GM21390 (cell line): ENCODE results near the gene OGFOD1.
"Not testable (repeated sequence)": the region's sequence is repeated elsewhere in the genome, so short reads cannot be mapped to it uniquely, and the experiment has no call there.

Source experiments
- ATAC-seq: cut with Tn5 transposase; IDR thresholded peaks from one replicate; pipeline ENCODE4 v1.9.1; 2021; ENCODE audit not compliant: unreplicated experiment

The OGFOD1 gene

GRCh38 chr16:56479469-56479868 is 28.1 kb downstream of the OGFOD1 start:
- no peak for ATAC-seq

- no peak for ATAC-seq
Observed at GRCh38 chr16:56480776-56481467, 29.6 kb downstream of the OGFOD1 start.

- ATAC-seq, result no peak
Observed at GRCh38 chr16:56481468-56482122, 30.2 kb downstream of the OGFOD1 start.

- no peak for ATAC-seq
Observed at GRCh38 chr16:56482683-56483236, 31.4 kb downstream of the OGFOD1 start.

DNA sequence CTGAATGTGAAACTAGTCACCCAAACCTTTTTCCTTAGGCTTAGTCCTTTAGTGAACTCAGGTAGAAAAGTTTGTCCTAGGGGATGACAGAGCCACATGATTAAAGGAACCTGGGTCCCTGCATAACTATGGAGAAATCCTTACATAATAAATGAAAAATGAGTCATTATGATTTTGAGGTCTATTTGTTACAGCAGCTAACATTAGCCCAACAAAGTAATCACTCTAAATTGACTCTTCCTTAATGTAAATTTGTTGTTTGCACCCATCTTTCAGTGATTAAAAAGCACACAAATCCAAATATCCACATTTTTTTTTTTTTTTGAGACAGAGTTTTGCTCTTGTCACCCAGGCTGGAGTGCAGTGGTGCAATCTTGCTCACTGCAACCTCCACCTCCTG is 32.0 kb downstream of the OGFOD1 start:
- ATAC-seq, result no peak

GRCh38 chr16:56488035-56488434 is 36.7 kb downstream of the OGFOD1 start:
- no peak for ATAC-seq

- not testable (repeated sequence) for ATAC-seq
Observed at GRCh38 chr16:56488868-56489267, 37.5 kb downstream of the OGFOD1 start.

DNA sequence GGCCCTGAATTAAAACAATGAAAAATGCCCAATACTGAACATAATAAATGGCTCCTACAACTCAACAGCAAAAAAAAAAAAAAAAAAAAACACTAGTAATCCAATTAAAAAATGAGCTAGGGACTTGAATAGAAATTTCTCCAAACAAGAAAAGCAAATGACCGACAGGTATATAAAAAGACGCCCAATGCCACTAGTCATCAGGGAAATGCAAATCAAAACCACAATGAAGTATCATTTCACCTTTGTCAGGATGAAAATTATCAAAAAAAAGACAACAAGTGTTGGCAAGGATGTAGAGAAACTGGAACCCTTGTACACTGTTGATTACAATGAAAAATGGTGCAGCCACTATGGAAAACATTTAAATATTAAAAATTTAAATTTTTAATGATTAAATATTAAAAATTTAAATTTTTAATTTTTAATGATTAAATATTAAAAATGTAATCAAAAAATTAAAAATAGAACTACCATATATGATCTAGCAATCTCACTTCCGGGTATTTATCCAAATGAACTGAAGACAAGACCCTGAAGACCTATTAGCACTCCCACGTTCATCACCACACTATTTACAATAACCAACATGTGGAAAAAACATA is 40.4 kb downstream of the OGFOD1 start:
- ATAC-seq, result no peak

GRCh38 chr16:56493126-56493525 is 41.8 kb downstream of the OGFOD1 start:
- ATAC-seq, result no peak

GRCh38 chr16:56493815-56494214 is 42.5 kb downstream of the OGFOD1 start:
- ATAC-seq, result no peak

- no peak for ATAC-seq
Observed at GRCh38 chr16:56505181-56505580, 53.8 kb downstream of the OGFOD1 start.

DNA sequence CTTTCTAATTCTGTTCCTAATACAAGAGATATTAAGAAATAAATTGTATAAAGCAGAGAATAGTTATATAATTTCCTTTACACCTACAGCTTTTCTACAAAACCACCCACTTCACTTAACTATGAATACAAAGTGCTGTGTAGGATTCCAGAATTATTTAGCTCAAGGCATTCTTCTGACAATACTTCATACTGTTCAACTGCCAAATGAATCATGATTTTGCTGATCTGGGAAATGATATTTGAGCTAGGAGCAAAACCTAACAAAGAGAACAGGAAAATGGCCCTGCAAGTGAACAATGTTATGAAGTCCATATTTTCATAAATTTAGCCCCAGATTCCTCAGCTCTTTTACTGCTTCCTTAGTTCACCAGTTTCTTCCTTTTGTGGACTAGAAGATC is 55.6 kb downstream of the OGFOD1 start:
- ATAC-seq, result no peak

GRCh38 chr16:56510544-56510943 is 59.2 kb downstream of the OGFOD1 start:
- ATAC-seq, result no peak

DNA sequence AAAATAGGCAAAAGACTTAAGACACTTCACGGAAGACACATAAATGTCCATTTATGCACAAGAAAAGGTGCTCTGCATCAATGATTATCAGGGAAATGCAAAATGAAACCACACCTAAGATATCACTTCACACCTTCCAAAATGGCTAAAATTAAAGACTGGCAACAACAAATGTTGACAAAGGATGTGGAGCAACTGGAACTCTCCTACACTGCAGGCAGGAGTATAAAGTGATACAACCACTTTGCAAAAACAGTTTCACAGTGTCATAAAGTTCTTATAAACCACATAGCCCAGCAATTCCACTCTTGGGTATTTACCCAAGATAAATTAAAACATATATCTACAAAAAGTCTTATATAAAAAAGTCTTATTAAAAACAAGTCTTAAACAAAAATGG is 60.7 kb downstream of the OGFOD1 start:
- no peak for ATAC-seq

- no peak for ATAC-seq
Observed at GRCh38 chr16:56513091-56513490, 61.7 kb downstream of the OGFOD1 start.

GRCh38 chr16:56513972-56514371 is 62.6 kb downstream of the OGFOD1 start:
- ATAC-seq, result no peak

GRCh38 chr16:56514845-56515244 is 63.5 kb downstream of the OGFOD1 start:
- ATAC-seq, result no peak

DNA sequence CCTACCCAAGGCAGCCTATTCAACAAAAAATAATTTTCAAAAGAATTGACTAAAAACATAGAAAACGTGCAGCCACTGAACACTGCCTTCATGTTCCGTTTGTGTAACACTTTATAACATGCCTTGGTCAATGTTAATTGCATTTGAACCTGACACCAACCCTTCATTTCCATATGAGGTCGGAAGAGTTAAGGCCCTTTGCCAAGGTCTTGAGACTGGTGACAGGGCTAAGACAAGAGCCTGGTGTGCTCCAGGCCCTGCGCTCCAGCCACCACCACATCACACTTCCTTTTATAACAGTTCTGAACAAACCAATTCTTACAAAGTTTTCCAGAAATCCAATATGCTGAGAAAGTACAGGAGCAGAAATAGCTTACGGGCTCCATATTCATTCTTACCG is 64.3 kb downstream of the OGFOD1 start:
- no peak for ATAC-seq

DNA sequence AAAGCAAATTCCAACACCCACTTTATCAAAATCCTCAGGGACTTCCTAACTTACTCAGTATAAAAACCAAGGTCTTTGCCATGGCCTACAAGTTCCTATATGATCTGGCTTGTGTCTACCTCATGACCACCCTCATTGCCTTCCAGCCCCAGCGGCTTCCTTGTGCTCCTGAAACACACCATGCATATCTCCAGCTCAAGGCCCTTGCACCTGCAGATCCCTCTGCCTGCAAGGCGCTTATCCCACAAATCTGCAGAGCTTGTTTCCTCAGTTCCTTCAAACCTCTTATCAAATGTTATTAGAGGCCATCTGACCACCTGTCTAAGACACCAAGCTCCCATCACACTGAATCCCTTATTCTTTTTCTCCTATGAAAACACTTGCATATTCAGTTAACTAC is 65.9 kb downstream of the OGFOD1 start:
- ATAC-seq, result no peak

GRCh38 chr16:56518425-56518824 is 67.1 kb downstream of the OGFOD1 start:
- no peak for ATAC-seq

- peak; percentile 88 for ATAC-seq
Observed at GRCh38 chr16:56519459-56520250, 68.3 kb downstream of the OGFOD1 start, which contains the start of gene BBS2. TSS of gene BBS2 (minus strand) at chr16:56520024. CDS start at chr16:56519862, 162 bp downstream.
